ENCODE data around the gene FBXO47. TPM values are rescaled to one million over a fixed set of nuclear protein-coding genes. Genes with fewer than 3 reads are reported as not detected.

Gene FBXO47
- total and polyA plus RNA-seq, 9 of the 15 experiments (the other 6 are each of a cell fraction or from before 2014, with no cell fraction given), result not detected

GRCh38 chr17:38970128-38970527, 2.9 kb upstream of the FBXO47 start:
- no peaks in the 10 kb centered on the region for H3K79me2 ChIP-seq (ENCODE audit: control insufficient read depth, insufficient read depth, low read length)
- CTCF ChIA-PET (ENCODE audit: low intra/inter-chr PET ratio), result no interaction called here

More at GRCh38 chr17:38970128-38970527, 2.9 kb upstream of the FBXO47 start:
- in situ Hi-C loops (cut with MboI), result no loop called here
- TF ChIP-seq SNIP1 (IDR thresholded peaks at IDR 0.05; ENCODE audit: low read depth) (no peak), TOE1 (IDR thresholded peaks at IDR 0.05; ENCODE audit: borderline replicate concordance) (no peak), TOE1 (CRISPR knock-in tag; IDR thresholded peaks at IDR 0.05; ENCODE audit: borderline replicate concordance, low read depth) (no peak), TRIM28 (IDR thresholded peaks at IDR 0.05) (no peak), EGR1 (conservative IDR thresholded peaks at IDR 0.05) (no peak), KDM1A (IDR thresholded peaks at IDR 0.05) (peak; percentile 35 to 45; a peak in 2 of 4 replicates), CTCF (IDR thresholded peaks at IDR 0.05 in 2 of 3, conservative IDR thresholded peaks at IDR 0.05 in 1 of 3; ENCODE audit: insufficient read depth in 2 of 3, low read depth in 1 of 3, low read length in 3 of 3) (0 out of 6 replicates have a peak, but pooled peaks of 1 of the 3 experiments have one; percentile 17), ZNF175 (CRISPR knock-in tag; IDR thresholded peaks at IDR 0.05; ENCODE audit: low read depth) (no peak), TRIM25 (IDR thresholded peaks at IDR 0.05; ENCODE audit: borderline replicate concordance) (no peak), ZNF445 (CRISPR knock-in tag; IDR thresholded peaks at IDR 0.05; ENCODE audit: low read depth) (no peak), MAFK (IDR thresholded peaks at IDR 0.05; ENCODE audit: low read length) (no peak), TAF15 (IDR thresholded peaks at IDR 0.05; ENCODE audit: low read depth, low read length) (no peak), RCOR1 (IDR thresholded peaks at IDR 0.05; ENCODE audit: borderline replicate concordance in 1 of 2, low read depth in 2 of 2, low read length in 2 of 2) (0 out of 4 replicates have a peak, but pooled peaks of 1 of the 2 experiments have one; percentile 15), HMGN3 (IDR thresholded peaks at IDR 0.05; ENCODE audit: borderline replicate concordance, extremely low read depth, insufficient read length, low read depth, low read length) (no peak), CBX1 (IDR thresholded peaks at IDR 0.05; ENCODE audit: low read depth) (no peak), MEF2D (tag; conservative IDR thresholded peaks at IDR 0.05; ENCODE audit: low read depth) (no peak), KAT7 (CRISPR knock-in tag; IDR thresholded peaks at IDR 0.05; ENCODE audit: borderline replicate concordance) (no peak), POLR2G (IDR thresholded peaks at IDR 0.05; ENCODE audit: low read depth, low read length) (no peak), TAF7 (tag; IDR thresholded peaks at IDR 0.05) (no peak), NEUROD1 (IDR thresholded peaks at IDR 0.05; ENCODE audit: borderline replicate concordance, low read depth, low read length, partially characterized antibody) (no peak), ZNF217 (CRISPR knock-in tag; IDR thresholded peaks at IDR 0.05) (no peak)
- H3K4me3 ChIP-seq, result no peak overlapping the region
- H3K9me1 ChIP-seq (ENCODE audit: control insufficient read depth, insufficient read depth, low read length), result no peaks in the 10 kb centered on the region
- no peaks in the 10 kb centered on the region for H3K36me3 ChIP-seq (ENCODE audit: control insufficient read depth, insufficient read depth, low read length)
- no peak overlapping the region for H3K9ac ChIP-seq (ENCODE audit: insufficient read depth in 1 of 2, low read depth in 2 of 2, low read length in 2 of 2)
- H3K27ac ChIP-seq (ENCODE audit: extremely low read depth, low read depth, low read length), result no peak overlapping the region
- no peaks in the 10 kb centered on the region for H3K9me3 ChIP-seq (replicated peaks; ENCODE audit: control insufficient read depth, insufficient read depth, low read depth, low read length)
- peaks cover 0 to 3% of the 10 kb centered on the region in 2 experiments; a peak in 1 of 5 replicates for H3K27me3 ChIP-seq (ENCODE audit: control insufficient read depth in 2 of 2, insufficient read depth in 2 of 2, low read length in 2 of 2)
- H2AFZ ChIP-seq (ENCODE audit: low read depth, low read length), result no peak overlapping the region
- WGBS (ENCODE audit: insufficient coverage, low coverage, missing lambda C conversion rate), result 4% methylated on average over 4 of the region's 4 CpGs
- intact Hi-C loops (cut with micrococcal nuclease), result no loop called here
- POLR2A ChIA-PET, result interaction anchor here (2.2 kb wide), 1 partner anchor 11 kb away, joined by 6 read pairs; no protein-coding TSS in a partner anchor
- ATAC-seq (no peak), DNase-seq (ENCODE audit: extremely low read depth in 1 of 4, low spot score in 3 of 4) (no peak), FAIRE-seq (no peak)
- no peaks in the 10 kb centered on the region; a peak in 1 of 5 replicates for H3K4me1 ChIP-seq (replicated peaks in 1 of 2; ENCODE audit: control insufficient read depth in 2 of 2, insufficient read depth in 2 of 2, low read length in 2 of 2)
- no peaks in the 10 kb centered on the region for H4K20me1 ChIP-seq (replicated peaks; ENCODE audit: control insufficient read depth, insufficient read depth, low read length)
- no peak overlapping the region for H3K4me2 ChIP-seq (ENCODE audit: insufficient read depth, low read length)
- BruUV-seq (replicated peaks), result no TSS peak

Measured in K562 (cell line).